H1 (cell line): ENCODE results near the gene PKP3. TPM values are rescaled to one million over a fixed set of nuclear protein-coding genes. Genes with fewer than 3 reads are reported as not detected.

Source experiments
- CHD7 ChIP-seq: fragments of 300-600 bp; sonication (generic); IDR thresholded peaks from 2 replicates; pipeline ENCODE4 v1.7.1; 2012; ENCODE audit warnings: low read length, moderate library complexity, mild to moderate bottlenecking, inconsistent platforms; ENCODE audit not compliant: insufficient replicate concordance
- KDM5A ChIP-seq: fragments of 200-600 bp; IDR thresholded peaks from 2 replicates; pipeline ENCODE4 v1.7.1; 2012; ENCODE audit warnings: mild to moderate bottlenecking, low read length, inconsistent platforms, mixed read lengths
- PHF8 ChIP-seq: fragments of 200-600 bp; sonication (generic); conservative IDR thresholded peaks from 2 replicates; pipeline ENCODE4 v1.7.1; 2012; ENCODE audit warnings: low read depth, mild to moderate bottlenecking, inconsistent platforms, low read length, moderate library complexity
- RFX5 ChIP-seq: IDR thresholded peaks from 2 replicates; pipeline ENCODE4 v1.6.1; 2011; ENCODE audit warnings: low read depth, low read length, improper control_type of control experiment, borderline replicate concordance
- SP1 ChIP-seq: IDR thresholded peaks from 2 replicates; pipeline ENCODE4 v1.6.1; 2011; ENCODE audit warnings: low read depth, low read length
- SP2 ChIP-seq: IDR thresholded peaks from 2 replicates; pipeline ENCODE4 v1.6.1; 2012; ENCODE audit warnings: mild to moderate bottlenecking, low read length, inconsistent platforms
- TBP ChIP-seq: IDR thresholded peaks from 2 replicates; pipeline ENCODE4 v1.6.1; 2011; ENCODE audit warnings: low read depth, low read length, improper control_type of control experiment
- YY1 ChIP-seq: IDR thresholded peaks from 2 replicates; pipeline ENCODE4 v1.6.1; 2011; ENCODE audit warnings: low read depth, mild to moderate bottlenecking, low read length
- polyA plus RNA-seq, 7 experiments: library from polyadenylated mRNA; depleted of rRNA in 3 of 7; stranded (reverse) in 5 of 7; unstranded in 2 of 7; fragments of >200 nt in 5 of 7; fragments of 200-250 nt in 2 of 7; gene quantifications; 1 replicate in 5 of 7; 2 replicates in 1 of 7; 4 replicates in 1 of 7; pipeline versions ENCODE4 v1.2.1 to v1.2.3, GENCODE V29; 2011 to 2013; ENCODE audit warnings: missing spikeins in 2 of 7, mixed read lengths in 2 of 7
- total RNA-seq: library from RNA; stranded (reverse); fragmentation: NEBNext Ultra II Directional; extraction: Animal tissue kit (Norgen Biotek cat#: 25700); gene quantifications from 2 replicates; pipeline ENCODE4 v1.2.1, GENCODE V29; 2021

Gene PKP3
- total and polyA plus RNA-seq, 2 of the 8 experiments (the other 6 are each of a cell fraction or from before 2014, with no cell fraction given), result 16.7 to 28.7 TPM

GRCh38 chr11:432501-433100 is 38.6 kb downstream of the PKP3 start (continued):
- TF ChIP-seq CHD7 (no peak), SP1 (no peak), RFX5 (no peak), YY1 (no peak), KDM5A (no peak), TBP (no peak), PHF8 (no peak), SP2 (no peak)
